ENCODE measurements around the gene RTP2.

The RTP2 gene

DNA sequence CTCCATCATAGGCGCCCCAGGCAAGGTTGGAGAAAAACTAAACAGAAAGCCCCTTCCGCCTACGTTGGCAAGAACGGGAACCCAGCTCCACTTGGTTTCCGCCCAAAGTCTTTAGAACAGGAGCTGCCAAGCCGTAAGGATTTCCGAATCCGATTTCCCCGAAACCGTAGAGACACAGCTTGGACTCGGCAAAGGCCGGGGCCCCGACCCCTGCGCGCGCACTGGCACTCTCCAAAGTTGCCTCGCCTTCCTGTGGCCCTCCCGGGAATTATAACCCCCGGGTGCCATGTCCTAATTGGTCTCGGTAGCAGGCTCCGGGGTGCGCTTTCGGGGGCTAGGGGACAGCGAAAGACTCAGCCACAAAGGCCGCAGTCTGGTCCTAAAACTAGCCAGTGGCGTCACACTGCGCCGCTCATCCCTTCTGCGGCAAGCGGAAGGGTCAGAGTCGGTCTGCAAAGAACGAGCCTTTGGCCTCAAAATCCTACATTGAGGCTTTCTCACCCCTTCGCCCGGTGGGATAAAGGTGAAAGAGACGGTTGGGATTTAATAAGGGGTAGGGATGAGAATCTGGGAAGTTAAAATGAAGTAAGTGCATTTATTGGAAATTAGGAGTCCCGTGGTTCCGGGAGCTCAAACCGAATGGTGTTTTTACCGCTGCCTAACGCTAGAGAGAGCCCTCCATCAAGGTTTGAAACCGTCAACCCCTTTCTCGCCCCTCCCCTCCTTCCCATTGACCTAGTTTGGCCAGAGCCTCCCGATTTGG is 36.2 kb upstream of the RTP2 start:
- DNase-seq, result peak; percentile 81

DNA sequence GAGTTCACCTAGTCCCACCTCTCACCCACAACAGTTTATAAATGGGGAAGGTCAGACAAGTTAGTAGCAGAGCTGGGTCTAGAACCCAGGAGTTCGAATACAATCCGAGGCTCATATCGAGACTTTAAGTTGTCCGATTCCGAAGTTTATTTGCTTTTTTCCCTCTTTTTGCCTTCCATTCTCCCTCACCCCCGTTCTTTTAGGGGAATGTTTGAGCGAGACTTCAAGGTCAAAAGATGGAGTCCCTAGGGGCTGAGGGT is 35.6 kb upstream of the RTP2 start:
- no peak for DNase-seq

DNA sequence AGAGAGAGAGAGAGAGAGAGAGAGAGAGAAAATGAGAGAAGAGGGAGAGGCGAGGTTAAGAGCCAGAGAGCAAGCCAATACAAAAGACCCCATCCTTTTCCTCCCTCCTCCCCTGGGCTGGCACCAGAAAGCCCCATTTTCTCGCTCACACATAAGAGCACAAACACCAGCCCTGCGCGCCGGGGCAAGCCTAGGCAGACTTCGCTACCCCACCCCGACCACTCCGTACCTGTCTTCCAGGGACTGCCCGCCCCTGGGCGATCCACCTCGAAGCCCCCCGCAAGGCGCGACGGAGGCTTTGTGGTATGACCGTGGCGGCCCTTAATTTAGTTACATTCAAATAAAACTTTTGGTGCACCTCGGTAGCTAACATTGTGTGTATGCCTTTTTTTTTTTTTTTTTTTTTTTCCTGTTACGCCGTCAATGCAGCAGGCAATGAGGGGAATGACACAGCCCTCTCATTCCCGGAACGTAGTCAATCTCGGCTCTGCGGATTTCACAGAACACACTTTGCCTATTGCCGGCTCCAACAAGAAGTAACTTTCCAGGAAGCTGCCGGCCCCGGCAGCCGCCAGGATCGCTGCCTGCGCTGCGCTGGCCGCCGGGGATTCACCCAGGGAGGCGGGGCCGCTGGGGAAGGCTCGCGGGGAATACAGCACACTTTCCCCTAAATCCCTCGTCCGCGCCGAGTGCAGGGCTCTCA is 35.2 kb upstream of the RTP2 start:
- no peak for DNase-seq

GRCh38 chr3:187737006-187737367 is 34.6 kb upstream of the RTP2 start:
- no peak for DNase-seq

- no peak for DNase-seq
Observed at GRCh38 chr3:187736418-187736871, 34.1 kb upstream of the RTP2 start.

DNA sequence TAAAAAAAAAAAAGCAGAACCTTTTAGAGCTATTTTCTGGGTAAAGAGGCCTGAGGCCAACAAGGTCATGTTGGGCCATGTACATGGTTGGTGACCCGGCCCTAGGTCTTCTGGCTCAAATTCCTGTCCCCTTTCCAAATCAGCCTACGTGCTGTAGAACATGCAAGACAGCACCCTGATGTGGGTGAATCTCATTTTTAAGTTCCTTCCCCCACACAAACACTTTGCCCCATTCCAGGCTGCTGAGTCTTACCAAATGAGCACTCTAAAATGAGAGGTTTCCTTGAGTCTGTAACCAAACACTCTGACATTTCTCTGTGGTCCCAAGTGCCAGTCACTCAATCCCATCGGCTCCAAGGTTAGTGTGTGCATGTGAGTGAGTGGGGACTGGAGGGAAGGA is 33.5 kb upstream of the RTP2 start:
- no peak for DNase-seq

- DNase-seq, result no peak
Observed at GRCh38 chr3:187735383-187735782, 33.0 kb upstream of the RTP2 start.

DNA sequence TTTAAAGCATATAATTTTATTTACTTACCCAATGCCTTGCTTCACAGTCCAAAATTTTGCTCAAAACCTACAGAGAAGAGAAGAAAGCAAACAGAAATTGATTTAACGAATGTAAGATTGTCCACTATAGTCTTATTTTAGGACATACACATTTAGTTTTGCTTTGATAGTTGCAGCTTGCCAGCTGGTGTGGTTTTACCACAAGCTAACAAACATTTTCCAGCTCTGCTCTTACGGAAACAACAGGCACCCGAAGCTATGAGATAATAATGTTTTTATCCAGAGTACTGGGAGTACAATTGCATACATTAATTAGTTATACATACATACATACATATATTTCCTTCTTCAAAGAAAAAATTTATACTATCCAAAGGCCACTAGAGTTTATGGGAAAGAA is 32.5 kb upstream of the RTP2 start:
- DNase-seq, result no peak

DNA sequence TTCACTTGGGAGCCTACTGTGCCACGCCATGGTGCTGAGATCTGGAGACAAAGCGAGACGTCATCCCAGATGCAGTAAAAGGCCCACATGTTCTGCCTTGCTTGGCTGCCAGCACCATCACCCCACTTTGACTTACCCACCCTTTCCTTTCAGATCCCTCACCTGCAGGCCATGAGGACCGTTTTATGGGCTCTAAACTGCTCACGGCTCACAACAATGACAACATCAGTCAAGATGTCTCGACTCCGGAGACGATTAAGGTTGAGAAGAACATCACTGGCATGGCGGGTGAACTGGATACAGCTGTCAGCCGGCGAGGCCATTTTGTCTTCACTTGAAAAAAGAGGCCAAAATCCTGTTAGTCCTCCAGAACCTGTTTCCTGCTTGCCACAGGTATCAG is 31.0 kb upstream of the RTP2 start:
- DNase-seq, result no peak

- DNase-seq, result no peak
Observed at GRCh38 chr3:187729598-187729997, 27.2 kb upstream of the RTP2 start.

DNA sequence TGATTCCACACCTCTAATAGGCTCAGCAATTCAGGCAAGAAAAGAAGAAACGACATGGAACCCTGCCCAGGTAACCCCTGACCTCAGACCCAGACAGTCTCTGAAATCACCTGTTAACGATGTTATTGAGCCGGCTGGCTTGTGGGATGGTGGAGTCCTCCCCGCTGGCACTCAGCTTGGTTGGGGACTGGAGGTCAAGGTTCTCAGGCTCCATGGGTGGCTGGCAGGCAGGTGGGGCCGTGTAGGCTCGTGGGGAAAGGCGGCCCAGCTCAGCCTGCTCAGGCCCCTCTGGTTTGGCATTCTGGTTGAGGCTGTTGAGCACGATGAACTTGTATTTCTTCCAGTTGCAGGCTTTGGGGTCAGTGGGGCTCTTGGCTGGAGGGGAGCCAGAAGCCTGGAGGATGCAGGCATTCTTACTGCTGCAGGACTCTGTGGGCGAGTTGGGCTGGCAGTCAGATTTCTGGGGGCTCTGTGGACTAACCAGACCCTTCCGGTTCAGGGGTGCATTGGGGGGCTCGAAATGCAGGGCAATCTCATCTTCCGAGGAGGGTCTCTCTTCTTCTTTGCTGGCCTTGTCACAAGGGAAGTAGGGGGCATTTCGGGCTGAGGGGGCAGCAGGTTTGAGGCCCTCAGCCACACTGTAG is 26.7 kb upstream of the RTP2 start:
- no peak for DNase-seq

DNA sequence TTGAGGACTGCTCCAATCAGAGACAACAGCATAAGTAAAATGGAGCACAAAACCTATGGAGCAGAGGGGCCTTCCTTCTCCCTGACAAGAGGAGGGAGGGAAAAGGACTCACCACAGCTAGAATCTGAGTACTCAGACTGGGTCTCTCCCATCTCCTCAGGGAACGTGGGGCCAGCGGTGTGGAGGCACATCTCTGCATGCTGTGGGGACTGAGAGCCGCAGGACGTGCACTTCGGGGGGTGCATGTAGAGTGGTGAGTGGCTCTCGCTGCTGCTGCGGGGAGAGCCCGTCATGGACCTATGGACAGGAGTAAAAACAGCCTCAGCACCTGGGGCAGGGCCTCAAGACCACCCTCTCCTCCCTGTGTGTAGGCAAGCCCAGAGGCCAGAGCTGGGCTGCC is 25.9 kb upstream of the RTP2 start:
- DNase-seq, result no peak

GRCh38 chr3:187726564-187726963 is 24.2 kb upstream of the RTP2 start:
- DNase-seq, result no peak

GRCh38 chr3:187725653-187726370 is 23.5 kb upstream of the RTP2 start:
- no peak for DNase-seq

GRCh38 chr3:187725224-187725623 is 22.9 kb upstream of the RTP2 start:
- DNase-seq, result no peak

DNA sequence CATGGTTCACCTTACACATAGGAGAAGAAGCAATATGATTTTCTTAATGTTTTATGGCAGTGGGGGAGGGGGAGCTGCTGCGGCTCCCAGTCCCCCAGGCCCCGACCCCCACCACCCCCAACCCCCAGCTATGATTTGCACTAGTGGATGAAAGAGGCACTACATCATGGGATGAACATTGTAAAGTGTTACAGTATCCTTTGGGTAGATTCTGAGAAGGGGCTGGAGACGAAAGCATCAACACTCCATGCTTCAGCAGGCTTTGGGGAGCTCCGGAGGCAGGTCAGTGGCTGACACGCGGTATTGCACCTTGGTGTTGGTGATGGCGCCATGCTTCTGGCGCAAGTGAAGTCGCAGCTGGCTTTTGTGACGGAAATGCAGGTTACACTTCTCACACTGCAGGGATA is 19.9 kb upstream of the RTP2 start:
- no peak for DNase-seq

- no peak for DNase-seq
Observed at GRCh38 chr3:187721055-187721454, 18.7 kb upstream of the RTP2 start.

- DNase-seq, result no peak
Observed at GRCh38 chr3:187720337-187720670, 17.9 kb upstream of the RTP2 start.

GRCh38 chr3:187719628-187720336 is 17.4 kb upstream of the RTP2 start:
- DNase-seq, result no peak

- DNase-seq, result no peak
Observed at GRCh38 chr3:187718802-187719201, 16.4 kb upstream of the RTP2 start.

- DNase-seq, result no peak
Observed at GRCh38 chr3:187717572-187717971, 15.2 kb upstream of the RTP2 start.

DNA sequence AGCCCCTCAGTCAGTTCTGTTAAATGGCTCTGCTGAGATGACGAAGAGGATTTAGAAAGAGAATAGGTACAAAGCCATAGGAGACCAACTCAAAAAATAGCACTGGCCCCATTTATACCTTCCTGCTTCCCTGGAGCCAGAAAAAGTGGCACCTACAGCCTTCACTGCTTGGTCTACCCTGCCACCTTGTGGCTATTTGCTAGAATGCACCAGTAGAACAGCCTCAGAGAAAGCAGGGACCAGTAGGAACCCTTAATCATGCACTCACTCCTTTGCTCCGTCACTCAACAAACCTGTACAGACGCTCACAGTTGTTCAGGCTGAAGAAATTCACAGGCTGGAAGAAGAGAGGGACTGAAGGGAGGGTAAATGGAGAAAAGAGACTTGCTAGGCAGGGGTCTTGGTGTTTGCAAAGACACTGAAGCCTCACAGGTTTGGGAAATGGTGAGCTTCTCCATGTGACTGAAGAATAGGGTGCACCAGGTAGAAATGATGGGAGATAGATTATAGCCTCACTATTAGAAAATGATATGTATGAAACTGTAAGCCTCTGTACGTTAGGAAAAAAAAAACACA is 12.1 kb upstream of the RTP2 start:
- DNase-seq, result peak; percentile 26

- DNase-seq, result no peak
Observed at GRCh38 chr3:187713504-187713903, 11.1 kb upstream of the RTP2 start.

All from NCI-H526 treated with DMSO at 0.1 percent for 48 hours (cell line).